ENCODE results near the gene PAX4.

DNA sequence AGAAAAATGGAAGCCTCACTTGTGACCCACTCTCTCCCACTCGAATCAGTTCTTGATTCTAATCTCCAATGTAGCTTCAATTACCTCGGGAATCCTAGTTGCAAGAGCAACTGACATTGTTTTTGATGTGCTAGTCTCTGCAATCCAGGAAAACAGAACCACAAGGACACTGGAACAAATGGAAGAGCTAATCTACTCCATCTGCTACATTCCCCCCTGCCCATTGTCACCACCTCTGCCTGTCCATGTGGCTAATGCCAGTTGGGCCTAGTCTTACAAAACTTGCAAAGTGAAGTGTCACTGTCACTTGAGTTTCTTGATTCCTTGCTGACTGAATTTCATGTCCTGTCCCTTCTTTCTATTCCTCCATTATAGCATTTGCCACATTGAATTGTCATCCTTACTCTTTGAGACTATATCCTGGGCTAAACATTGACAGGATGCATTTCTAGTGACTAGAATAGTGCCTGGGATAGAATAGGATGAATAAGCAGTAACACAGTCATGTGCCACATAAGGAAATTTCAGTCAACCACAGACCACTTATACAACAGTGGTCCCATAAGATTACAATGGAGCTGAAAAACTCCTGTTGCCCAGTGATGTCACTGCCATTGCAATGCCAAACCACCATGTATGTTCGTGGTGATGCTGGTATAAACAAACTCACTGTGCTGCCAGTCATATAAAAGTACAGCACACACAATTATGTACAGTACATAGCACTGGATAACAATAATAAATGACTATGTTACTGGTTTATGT, 46.0 kb downstream of the PAX4 start:
- no peak for TF ChIP-seq CTCF (IDR thresholded peaks at IDR 0.05; ENCODE audit: low read depth, low read length)
- no peak for TF ChIP-seq EZH2phosphoT487 (IDR thresholded peaks at IDR 0.05; ENCODE audit: low read depth)

All from OCI-LY3 (cell line).